ENCODE results near the gene EOMES.

- TF ChIP-seq POLR2A (IDR thresholded peaks at IDR 0.05) = no peak
- TF ChIP-seq, protein P1, sequence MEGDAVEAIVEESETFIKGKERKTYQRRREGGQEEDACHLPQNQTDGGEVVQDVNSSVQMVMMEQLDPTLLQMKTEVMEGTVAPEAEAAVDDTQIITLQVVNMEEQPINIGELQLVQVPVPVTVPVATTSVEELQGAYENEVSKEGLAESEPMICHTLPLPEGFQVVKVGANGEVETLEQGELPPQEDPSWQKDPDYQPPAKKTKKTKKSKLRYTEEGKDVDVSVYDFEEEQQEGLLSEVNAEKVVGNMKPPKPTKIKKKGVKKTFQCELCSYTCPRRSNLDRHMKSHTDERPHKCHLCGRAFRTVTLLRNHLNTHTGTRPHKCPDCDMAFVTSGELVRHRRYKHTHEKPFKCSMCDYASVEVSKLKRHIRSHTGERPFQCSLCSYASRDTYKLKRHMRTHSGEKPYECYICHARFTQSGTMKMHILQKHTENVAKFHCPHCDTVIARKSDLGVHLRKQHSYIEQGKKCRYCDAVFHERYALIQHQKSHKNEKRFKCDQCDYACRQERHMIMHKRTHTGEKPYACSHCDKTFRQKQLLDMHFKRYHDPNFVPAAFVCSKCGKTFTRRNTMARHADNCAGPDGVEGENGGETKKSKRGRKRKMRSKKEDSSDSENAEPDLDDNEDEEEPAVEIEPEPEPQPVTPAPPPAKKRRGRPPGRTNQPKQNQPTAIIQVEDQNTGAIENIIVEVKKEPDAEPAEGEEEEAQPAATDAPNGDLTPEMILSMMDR (IDR thresholded peaks at IDR 0.05) = no peak
- no peak for TF ChIP-seq EP300 (IDR thresholded peaks at IDR 0.05)
Observed at GRCh38 chr3:27714146-27714526, 8.0 kb downstream of the EOMES start.
